Activated T-cell treated with anti-CD3 and anti-CD28 coated beads, Interleukin-2, amount 50 U/mL, for 24 hours (primary cell): ENCODE results near the gene RASGEF1C.

Source experiments
- DNase-seq: peaks from one replicate; pipeline ENCODE4 v3.0.0-alpha.2; 2020
- H3K27ac Mint-ChIP-seq: 2 replicates; pipeline ENCODE4 v1.8.0; 2020; ENCODE audit warnings: mild to moderate bottlenecking, mixed read lengths
- H3K27me3 Mint-ChIP-seq: 2 replicates; pipeline ENCODE4 v1.8.0; 2020; ENCODE audit warnings: mixed read lengths
- H3K36me3 Mint-ChIP-seq: 2 replicates; pipeline ENCODE4 v1.8.0; 2020; ENCODE audit warnings: low read depth, mixed read lengths
- H3K4me1 Mint-ChIP-seq: 2 replicates; pipeline ENCODE4 v1.8.0; 2020; ENCODE audit warnings: low read depth, mixed read lengths
- H3K4me3 Mint-ChIP-seq: 2 replicates; pipeline ENCODE4 v1.8.0; 2020; ENCODE audit warnings: mild to moderate bottlenecking, moderate library complexity, mixed read lengths
- H3K9me3 Mint-ChIP-seq: 2 replicates; pipeline ENCODE4 v1.8.0; 2020; ENCODE audit warnings: mixed read lengths

The RASGEF1C gene

DNA sequence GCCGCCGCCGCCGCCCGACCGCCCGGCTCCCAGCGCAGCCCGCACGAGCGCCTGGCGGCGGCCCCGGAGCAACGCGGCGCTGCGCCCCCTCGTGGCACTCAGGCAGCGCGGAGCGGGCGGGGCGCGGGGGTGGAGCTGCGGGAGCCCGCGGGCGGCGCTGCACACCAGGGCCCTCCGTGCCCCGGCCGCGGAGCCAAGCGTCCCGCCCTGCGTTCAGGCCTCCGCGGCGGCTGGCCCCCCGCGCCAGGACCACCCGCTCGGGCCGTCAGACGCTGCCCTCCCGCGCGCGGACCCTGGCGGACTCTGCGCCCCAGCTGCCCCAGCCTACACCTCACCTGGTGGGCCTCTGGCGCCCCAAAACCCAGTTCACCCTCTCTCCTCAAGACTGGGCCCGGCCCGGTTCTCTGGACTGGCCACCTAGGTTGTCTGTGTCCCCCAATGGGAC lies at the start of gene RASGEF1C:
Gene RASGEF1C, minus strand, starts transcription at position 75 of the 445 bp plus-strand sequence. CDS start 71,159 bp downstream, outside the sequence.
- Mint-ChIP-seq H3K4me1 (peaks cover 12% of the 10 kb centered on the region), H3K27ac (no peak within 1 kb of the TSS), H3K4me3 (peak within 1 kb of the TSS; percentile 45), H3K9me3 (peaks cover 4% of the 10 kb centered on the region), H3K36me3 (no peaks in the 10 kb centered on the region), H3K27me3 (peaks cover 58% of the 10 kb centered on the region)
- peak; percentile 80 for DNase-seq

DNA sequence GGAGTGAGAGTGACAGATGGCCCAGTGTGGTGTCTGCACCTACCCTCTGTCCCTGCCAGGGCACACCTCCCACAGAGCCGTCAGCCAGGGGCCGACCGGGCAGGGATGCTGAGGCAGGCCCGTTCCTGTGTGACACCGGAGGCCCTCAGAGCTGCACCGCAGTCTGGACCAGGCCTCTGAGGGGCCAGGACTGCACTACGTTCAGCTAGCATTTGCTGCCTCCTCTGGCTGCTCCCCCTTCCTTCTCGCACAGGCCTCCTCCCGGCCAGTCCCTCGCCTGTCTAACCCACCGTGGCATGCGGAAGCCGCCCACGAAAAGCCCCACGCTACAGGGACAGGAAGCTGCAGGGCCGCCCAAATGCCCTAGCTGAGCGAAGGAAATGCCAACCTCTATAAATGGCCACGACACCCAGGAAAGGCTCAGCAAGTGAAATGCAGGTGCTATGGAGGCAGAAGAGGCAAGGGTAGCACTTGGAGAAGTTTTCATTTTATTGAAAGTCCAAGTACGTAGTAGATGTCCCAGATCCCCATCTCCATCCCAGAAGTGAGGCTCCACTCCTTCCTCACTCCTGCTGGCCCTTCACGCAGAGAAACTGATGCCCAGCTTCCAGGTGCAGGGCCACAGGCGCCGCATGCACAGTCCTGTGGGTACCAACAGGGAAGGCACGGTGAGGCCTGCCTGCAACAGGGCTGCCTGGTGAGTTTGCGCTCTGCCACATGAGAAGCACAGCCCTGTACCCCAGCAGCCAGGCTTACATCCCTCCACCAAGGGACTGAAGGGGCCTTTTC lies 44.2 kb upstream of the RASGEF1C start:
- no peak for DNase-seq
- no peak overlapping the region for H3K27ac Mint-ChIP-seq
- H3K4me3 Mint-ChIP-seq = no peak overlapping the region
- H3K36me3 Mint-ChIP-seq = peaks cover 98% of the 10 kb centered on the region
- H3K9me3 Mint-ChIP-seq = peaks cover 59% of the 10 kb centered on the region
- no peaks in the 10 kb centered on the region for H3K4me1 Mint-ChIP-seq
- no peaks in the 10 kb centered on the region for H3K27me3 Mint-ChIP-seq

DNA sequence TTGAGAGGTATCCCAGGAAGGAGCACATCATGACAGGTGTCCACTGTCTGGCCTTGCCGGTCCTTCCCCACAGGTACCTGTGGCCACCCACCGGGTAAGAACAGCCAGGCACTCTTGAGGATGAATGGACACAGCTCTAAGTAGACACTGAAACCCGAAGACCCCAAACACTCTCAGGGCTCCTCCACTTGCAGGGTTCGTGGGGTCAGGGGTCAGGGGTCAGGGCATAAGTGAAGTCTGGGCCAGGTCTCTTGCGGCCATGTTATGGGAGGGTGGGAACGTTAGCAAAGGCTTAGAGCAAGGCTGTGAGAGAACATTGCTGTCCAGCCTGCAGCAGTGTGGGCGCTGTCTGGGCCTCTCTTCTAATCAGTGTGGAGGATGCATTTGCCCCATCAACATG lies 42.9 kb upstream of the RASGEF1C start:
- H3K36me3 Mint-ChIP-seq = peaks cover 98% of the 10 kb centered on the region
- no peaks in the 10 kb centered on the region for H3K27me3 Mint-ChIP-seq
- no peak overlapping the region for H3K4me3 Mint-ChIP-seq
- no peaks in the 10 kb centered on the region for H3K4me1 Mint-ChIP-seq
- DNase-seq = no peak
- peaks cover 57% of the 10 kb centered on the region for H3K9me3 Mint-ChIP-seq
- no peak overlapping the region for H3K27ac Mint-ChIP-seq

DNA sequence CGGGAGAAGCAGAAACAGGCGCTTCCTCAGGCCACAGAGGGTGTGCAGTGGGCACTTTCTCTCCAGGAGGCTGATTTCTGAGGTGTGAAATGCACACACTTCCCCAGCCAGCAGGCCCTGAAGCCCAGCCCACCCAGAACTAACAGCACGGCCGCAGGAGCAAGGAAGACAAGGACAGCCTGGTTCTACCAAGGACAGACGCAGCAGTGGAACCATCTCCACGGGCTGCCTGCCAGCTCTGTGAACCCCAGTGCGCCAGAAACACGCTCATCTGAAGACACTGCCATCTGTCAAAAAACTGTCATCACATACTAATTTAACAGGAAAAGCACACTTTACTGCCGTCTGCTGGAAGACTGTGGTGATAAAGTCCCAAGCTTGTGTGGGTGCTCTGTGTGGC lies 42.1 kb upstream of the RASGEF1C start:
- Mint-ChIP-seq H3K4me1 (no peaks in the 10 kb centered on the region), H3K36me3 (peaks cover 98% of the 10 kb centered on the region), H3K27ac (no peak overlapping the region), H3K9me3 (peaks cover 62% of the 10 kb centered on the region), H3K27me3 (no peaks in the 10 kb centered on the region), H3K4me3 (no peak overlapping the region)
- no peak for DNase-seq

DNA sequence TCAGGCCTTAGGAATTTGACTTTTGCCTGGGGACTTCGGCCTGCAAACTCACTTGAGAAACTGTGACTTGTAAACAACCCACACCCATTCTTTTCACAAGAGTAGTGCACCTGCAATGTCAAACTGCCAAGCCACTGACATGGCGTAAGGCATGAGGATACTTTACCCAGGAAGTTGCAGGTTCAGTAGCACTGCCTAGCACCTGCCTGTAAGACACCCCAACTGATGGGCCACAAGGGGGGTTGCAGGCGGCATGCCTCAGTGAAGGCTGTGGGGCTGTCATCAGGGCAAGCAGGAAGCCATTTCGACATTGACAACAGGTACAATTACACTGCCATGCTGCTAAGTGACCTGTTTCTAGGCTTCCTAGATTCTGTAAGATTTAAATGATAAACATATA lies 41.3 kb upstream of the RASGEF1C start:
- Mint-ChIP-seq H3K9me3 (peaks cover 60% of the 10 kb centered on the region), H3K4me1 (no peaks in the 10 kb centered on the region), H3K36me3 (peaks cover 97% of the 10 kb centered on the region), H3K27ac (no peak overlapping the region), H3K27me3 (no peaks in the 10 kb centered on the region), H3K4me3 (no peak overlapping the region)
- DNase-seq = no peak

DNA sequence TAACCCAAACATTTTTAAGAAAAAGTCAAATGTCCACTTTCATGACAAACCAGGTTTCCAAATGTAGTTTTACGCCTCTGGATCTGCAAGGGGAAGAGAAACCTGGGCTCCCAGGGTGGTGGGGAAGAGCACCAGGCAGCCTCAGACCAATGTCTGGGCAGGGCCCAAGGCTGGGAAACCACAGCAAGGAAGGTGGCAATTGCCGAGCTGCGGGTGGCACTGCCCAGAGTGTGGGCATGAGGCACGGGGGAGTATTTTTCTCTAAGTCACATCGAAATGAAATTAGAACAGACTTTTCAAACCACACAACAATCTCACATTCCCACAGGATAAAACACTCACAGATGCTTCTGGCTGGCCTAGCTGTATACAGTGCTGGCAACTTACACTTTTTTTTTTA lies 32.6 kb upstream of the RASGEF1C start:
- no peak overlapping the region for H3K27ac Mint-ChIP-seq

DNA sequence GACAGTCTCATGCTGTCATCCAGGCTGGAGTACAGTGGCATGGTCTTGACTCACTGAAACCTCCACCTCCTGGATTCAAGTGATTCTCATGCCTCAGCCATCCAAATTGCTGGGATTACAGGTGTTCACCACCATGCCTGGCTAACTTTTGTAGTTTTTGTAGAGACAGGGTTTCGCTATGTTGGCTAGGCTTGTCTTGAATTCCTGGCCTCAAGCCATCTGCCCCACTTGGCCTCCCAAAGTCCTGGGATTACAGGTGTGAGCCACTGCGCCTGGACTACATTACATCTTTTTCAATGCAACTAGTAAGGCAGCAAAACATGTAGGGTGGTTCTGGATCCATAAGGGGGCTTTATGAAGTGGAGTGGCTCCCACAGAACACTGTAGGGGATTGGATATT lies 29.6 kb upstream of the RASGEF1C start:
- DNase-seq = no peak
- Mint-ChIP-seq H3K9me3 (peaks cover 19% of the 10 kb centered on the region), H3K4me3 (no peak overlapping the region), H3K4me1 (no peaks in the 10 kb centered on the region), H3K36me3 (peaks cover 99% of the 10 kb centered on the region), H3K27ac (no peak overlapping the region), H3K27me3 (no peaks in the 10 kb centered on the region)

More for the DNA sequence above, 32.6 kb upstream of the RASGEF1C start:
- DNase-seq = no peak
- Mint-ChIP-seq H3K36me3 (peaks cover 97% of the 10 kb centered on the region), H3K4me1 (no peaks in the 10 kb centered on the region), H3K27me3 (no peaks in the 10 kb centered on the region), H3K4me3 (no peak overlapping the region), H3K9me3 (peaks cover 35% of the 10 kb centered on the region)

DNA sequence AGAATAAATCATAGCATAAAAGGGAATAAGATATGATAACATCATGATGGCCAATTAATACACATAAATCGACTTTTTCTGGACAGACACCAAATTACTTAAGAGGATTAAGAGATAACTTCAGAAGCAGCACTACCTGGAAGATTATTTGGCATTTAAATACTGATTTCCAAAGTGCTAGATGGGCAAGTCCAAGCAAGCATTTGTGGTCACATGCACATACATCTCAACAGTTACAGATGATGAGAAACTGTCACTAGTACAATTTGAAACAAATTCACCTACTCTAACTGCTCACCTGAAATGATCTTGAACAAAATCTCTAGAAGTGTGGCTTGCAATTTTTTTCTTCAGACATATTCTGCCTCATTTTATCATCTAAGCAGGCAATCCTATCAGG lies 26.8 kb upstream of the RASGEF1C start:
- Mint-ChIP-seq H3K4me3 (no peak overlapping the region), H3K27me3 (no peaks in the 10 kb centered on the region), H3K27ac (no peak overlapping the region), H3K4me1 (no peaks in the 10 kb centered on the region), H3K9me3 (peaks cover 12% of the 10 kb centered on the region), H3K36me3 (peaks cover 99% of the 10 kb centered on the region)
- no peak for DNase-seq

DNA sequence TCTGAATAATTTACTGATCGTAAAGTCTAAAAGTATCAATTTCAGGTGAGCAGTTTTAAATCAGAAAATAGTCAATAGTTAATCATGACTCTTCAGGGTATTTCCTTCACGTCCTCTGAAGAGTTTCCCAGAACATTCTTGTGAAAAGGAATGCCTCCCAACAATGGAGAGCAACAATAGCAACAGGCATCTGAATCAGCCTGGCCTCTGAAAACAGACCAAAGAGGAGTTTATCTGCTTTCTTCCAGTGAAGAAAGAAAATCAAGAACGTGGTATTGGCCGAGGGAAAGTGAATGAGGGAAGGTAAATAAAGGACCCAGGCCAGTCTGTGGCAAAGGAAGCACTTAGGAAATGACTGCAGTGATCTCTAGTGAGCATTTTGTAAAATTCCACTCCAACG lies 26.1 kb upstream of the RASGEF1C start:
- H3K27ac Mint-ChIP-seq = no peak overlapping the region
- no peaks in the 10 kb centered on the region for H3K4me1 Mint-ChIP-seq
- no peak overlapping the region for H3K4me3 Mint-ChIP-seq
- no peaks in the 10 kb centered on the region for H3K27me3 Mint-ChIP-seq
- peaks cover 97% of the 10 kb centered on the region for H3K36me3 Mint-ChIP-seq
- H3K9me3 Mint-ChIP-seq = peaks cover 11% of the 10 kb centered on the region
- no peak for DNase-seq

DNA sequence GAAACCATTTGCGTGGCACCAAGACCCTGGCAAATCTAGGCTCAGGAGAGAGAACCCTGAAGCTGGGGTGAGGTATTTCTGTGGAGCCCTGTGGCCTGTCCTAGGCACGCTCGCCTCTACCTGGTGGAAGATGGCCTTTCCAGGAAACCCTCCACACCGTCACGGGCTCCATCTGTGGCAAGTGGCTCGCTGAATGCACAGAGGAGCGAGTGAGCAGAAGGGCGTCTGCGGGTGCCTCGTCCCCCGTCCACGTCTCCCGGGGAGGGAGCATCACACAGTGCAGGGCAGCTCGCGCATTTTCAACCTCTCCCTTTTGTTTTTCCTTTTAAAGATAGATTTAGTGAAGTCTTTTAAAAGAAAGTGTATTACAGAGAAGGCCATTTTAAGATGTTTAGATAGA lies 25.3 kb upstream of the RASGEF1C start:
- no peak overlapping the region for H3K4me3 Mint-ChIP-seq
- no peak for DNase-seq
- peaks cover 97% of the 10 kb centered on the region for H3K36me3 Mint-ChIP-seq
- H3K27ac Mint-ChIP-seq = no peak overlapping the region
- H3K27me3 Mint-ChIP-seq = no peaks in the 10 kb centered on the region
- H3K9me3 Mint-ChIP-seq = peaks cover 18% of the 10 kb centered on the region
- no peaks in the 10 kb centered on the region for H3K4me1 Mint-ChIP-seq

DNA sequence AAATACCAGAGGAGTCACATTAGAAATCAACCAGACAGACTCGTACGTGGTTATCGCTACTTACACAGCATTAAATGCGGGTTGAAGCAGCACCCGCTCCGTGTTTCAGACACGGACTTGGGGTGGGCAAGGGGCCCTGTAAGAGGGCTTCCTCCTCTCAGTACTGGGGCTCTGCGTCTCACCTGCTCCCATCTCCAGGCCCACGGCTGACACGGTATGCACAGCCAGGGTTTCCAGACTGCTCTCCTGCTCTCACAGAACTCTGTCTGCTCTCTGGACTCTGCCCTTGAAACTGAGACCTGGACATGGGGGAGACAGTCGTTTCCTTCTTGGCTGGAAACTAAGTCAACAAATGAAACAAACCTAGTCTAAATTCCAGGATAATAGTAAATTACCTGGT lies 24.7 kb upstream of the RASGEF1C start:
- no peak overlapping the region for H3K27ac Mint-ChIP-seq
- H3K9me3 Mint-ChIP-seq = peaks cover 20% of the 10 kb centered on the region
- no peak for DNase-seq
- no peak overlapping the region for H3K4me3 Mint-ChIP-seq
- no peaks in the 10 kb centered on the region for H3K4me1 Mint-ChIP-seq
- H3K36me3 Mint-ChIP-seq = peaks cover 95% of the 10 kb centered on the region
- no peaks in the 10 kb centered on the region for H3K27me3 Mint-ChIP-seq

DNA sequence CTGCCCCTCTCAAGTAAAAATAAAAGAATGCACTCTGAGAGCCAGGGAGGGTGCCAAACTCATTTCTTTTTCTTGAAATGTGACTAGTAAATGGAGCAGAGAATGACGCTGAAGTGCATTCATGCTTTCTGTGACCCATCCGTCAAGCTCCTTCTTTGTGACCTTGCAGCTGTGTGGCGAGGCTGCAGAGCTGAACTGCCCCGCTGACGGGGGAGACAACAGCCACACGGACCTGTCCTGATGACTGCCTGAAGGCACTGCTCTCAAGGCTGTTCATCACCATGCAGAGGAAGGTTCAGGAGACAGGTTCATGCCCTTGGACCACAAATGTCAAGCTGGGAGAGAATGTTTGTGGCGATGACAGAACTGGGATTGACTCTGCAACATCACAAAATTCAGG lies 21.0 kb upstream of the RASGEF1C start:
- DNase-seq = no peak
- peaks cover 41% of the 10 kb centered on the region for H3K9me3 Mint-ChIP-seq
- no peak overlapping the region for H3K27ac Mint-ChIP-seq
- peaks cover 87% of the 10 kb centered on the region for H3K36me3 Mint-ChIP-seq
- no peak overlapping the region for H3K4me3 Mint-ChIP-seq
- H3K4me1 Mint-ChIP-seq = no peaks in the 10 kb centered on the region
- H3K27me3 Mint-ChIP-seq = no peaks in the 10 kb centered on the region

DNA sequence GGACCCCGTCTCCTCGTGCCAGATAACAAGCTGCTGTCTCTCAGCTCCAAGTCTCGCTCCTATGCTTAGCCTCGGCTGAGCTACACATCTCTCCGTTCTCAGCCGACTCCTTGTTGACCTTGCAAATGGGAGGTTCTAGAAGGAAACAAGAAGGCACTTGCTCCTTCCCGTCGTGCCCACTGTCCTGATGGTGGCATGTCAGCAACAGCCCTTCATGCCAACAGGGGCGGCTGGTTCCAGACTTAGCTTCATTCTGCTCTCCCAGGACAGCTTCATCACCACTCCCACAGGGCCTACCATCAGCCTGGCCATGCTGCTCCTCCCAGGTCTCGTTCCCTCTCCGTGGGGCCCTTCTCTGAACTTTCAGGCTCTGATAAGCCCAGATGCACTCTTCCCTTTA lies 13.0 kb upstream of the RASGEF1C start:
- Mint-ChIP-seq H3K9me3 (peaks cover 62% of the 10 kb centered on the region), H3K36me3 (peaks cover 37% of the 10 kb centered on the region), H3K27ac (no peak overlapping the region), H3K4me3 (no peak overlapping the region), H3K4me1 (no peaks in the 10 kb centered on the region), H3K27me3 (no peaks in the 10 kb centered on the region)
- DNase-seq = no peak

DNA sequence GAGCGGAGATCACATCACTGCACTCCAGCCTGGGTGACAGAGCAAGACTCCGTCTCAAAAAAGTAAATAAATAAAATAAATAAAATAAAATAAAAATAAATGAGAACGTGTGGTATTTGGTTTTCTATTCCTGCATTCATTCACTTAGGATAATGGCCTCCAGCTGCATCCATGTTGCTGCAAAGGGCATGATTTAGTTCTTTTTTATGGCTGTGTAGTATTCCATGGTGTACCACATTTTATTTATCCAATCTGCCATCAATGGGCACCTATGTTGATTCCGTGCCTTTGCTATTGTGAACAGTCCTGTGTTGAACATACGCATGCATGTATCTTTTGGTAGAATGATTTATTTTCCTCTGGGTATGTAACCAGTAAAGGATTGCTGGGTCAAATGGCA lies 8.8 kb upstream of the RASGEF1C start:
- Mint-ChIP-seq H3K27ac (no peak overlapping the region), H3K4me1 (no peaks in the 10 kb centered on the region), H3K9me3 (peaks cover 40% of the 10 kb centered on the region), H3K36me3 (peaks cover 13% of the 10 kb centered on the region), H3K4me3 (no peak overlapping the region), H3K27me3 (peaks cover 11% of the 10 kb centered on the region)
- no peak for DNase-seq

DNA sequence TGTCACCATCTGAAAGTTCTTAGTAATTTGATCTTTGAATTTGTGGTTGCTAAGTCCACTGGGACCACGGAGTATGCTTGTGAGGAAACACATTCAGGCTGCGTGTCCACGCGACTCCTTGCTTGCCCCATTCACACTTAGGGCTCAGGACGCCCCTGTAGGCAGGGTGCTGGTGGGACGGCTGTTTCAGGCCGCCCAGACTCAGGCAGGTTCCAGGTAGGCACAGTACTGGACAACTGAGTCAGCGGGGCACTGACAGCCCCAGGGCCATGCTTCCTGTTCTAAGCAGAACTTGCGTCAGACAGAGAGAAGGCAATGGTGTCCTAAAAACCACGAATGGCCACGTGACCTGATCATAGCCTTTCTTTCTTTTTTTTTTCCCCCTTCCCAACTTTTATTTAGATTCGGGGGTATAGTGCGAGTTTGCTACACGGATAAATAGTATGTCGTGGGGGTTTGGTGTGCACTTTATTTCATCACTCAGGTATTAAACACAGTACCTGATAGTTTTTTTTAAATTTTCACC lies 7.7 kb upstream of the RASGEF1C start:
- Mint-ChIP-seq H3K27me3 (peaks cover 19% of the 10 kb centered on the region), H3K4me3 (no peak overlapping the region)

More for the DNA sequence above, 7.7 kb upstream of the RASGEF1C start:
- H3K9me3 Mint-ChIP-seq = peaks cover 32% of the 10 kb centered on the region
- H3K36me3 Mint-ChIP-seq = peaks cover 6% of the 10 kb centered on the region
- no peak overlapping the region for H3K27ac Mint-ChIP-seq
- no peaks in the 10 kb centered on the region for H3K4me1 Mint-ChIP-seq
- DNase-seq = no peak
